ENCODE results near the gene NTS.

The NTS gene

GRCh38 chr12:85923767-85924331 is 49.8 kb downstream of the NTS start:
- DNase-seq (ENCODE audit: low spot score): no peak

DNA sequence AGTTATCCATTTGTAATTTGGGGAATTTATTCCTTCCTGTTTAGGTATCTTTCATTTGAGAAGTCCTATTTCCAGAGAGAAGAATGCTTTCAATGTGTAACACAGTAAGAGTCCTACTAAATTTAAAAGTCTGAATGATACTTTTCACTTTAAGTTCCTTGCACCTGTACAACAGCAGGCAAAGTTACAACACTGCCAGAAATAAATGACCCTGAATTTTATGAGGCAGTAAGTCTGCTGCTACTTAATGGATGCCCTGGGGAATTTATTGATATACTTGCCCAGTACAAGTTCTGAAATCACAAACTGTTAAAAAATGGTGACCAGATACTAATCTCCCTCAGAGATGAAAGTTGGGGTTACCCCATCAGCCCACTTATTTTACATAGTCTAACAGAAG is 53.1 kb downstream of the NTS start:
- DNase-seq (ENCODE audit: low spot score): no peak
